ENCODE measurements around the gene BIRC7. TPM values are rescaled to one million over a fixed set of nuclear protein-coding genes. Genes with fewer than 3 reads are reported as not detected.

The BIRC7 gene
- total and polyA plus RNA-seq, 10 donors = 0.40 to 2.9 (median 1.2) TPM; not detected in 2

GRCh38 chr20:63268256-63268655, 32.6 kb downstream of the BIRC7 start:
- 69 to 79% (median 74%) methylated on average over 6 to 7 of the region's 7 CpGs for WGBS, 5 donors
- Histone ChIP-seq H3K27me3 (replicated peaks in 1 of 7) (peaks cover 0 to 48% (median 0%) of the 10 kb centered on the region in 7 donors), H3K4me3 (no peak overlapping the region), H3K27ac (no peak overlapping the region), H3K4me1 (peaks cover 0 to 12% (median 10%) of the 10 kb centered on the region in 6 donors), H3K36me3 (no peaks in the 10 kb centered on the region), H3K9me3 (no peaks in the 10 kb centered on the region)
- DNase-seq = no peak
- no peak for TF ChIP-seq POLR2AphosphoS5 (IDR thresholded peaks at IDR 0.05)
- TF ChIP-seq POLR2A (IDR thresholded peaks at IDR 0.05) = no peak
- no peak for TF ChIP-seq CTCF (IDR thresholded peaks at IDR 0.05 in 8 of 11, conservative IDR thresholded peaks at IDR 0.05 in 3 of 11)
- intact Hi-C loops (cut with DNase I; ENCODE audit: low total_unique reads) = no loop called here

GRCh38 chr20:63268671-63269439, 33.1 kb downstream of the BIRC7 start:
- TF ChIP-seq POLR2AphosphoS5 (IDR thresholded peaks at IDR 0.05) (no peak), CTCF (IDR thresholded peaks at IDR 0.05 in 8 of 11, conservative IDR thresholded peaks at IDR 0.05 in 3 of 11) (no peak), POLR2A (IDR thresholded peaks at IDR 0.05) (no peak)
- intact Hi-C loops (cut with DNase I; ENCODE audit: low total_unique reads) = no loop called here
- Histone ChIP-seq H3K4me1 (peaks cover 5 to 18% (median 16%) of the 10 kb centered on the region in 6 donors), H3K27ac (no peak overlapping the region), H3K27me3 (replicated peaks in 1 of 7) (peaks cover 0 to 42% (median 0%) of the 10 kb centered on the region in 7 donors), H3K4me3 (no peak overlapping the region), H3K36me3 (no peaks in the 10 kb centered on the region), H3K9me3 (no peaks in the 10 kb centered on the region)
- DNase-seq = no peak
- WGBS, 5 donors = 53 to 64% (median 57%) methylated on average over 14 to 18 of the region's 18 CpGs

GRCh38 chr20:63269724-63270123, 34.0 kb downstream of the BIRC7 start:
- intact Hi-C loops (cut with DNase I; ENCODE audit: low total_unique reads) = no loop called here
- Histone ChIP-seq H3K36me3 (no peaks in the 10 kb centered on the region), H3K4me3 (no peak overlapping the region), H3K27ac (no peak overlapping the region), H3K4me1 (peaks cover 13 to 27% (median 24%) of the 10 kb centered on the region in 6 donors), H3K27me3 (replicated peaks in 1 of 7) (peaks cover 0 to 33% (median 0%) of the 10 kb centered on the region in 7 donors), H3K9me3 (no peaks in the 10 kb centered on the region)
- DNase-seq = no peak
- WGBS, 5 donors = 84 to 94% (median 87%) methylated on average over 9 of the region's 9 CpGs
- no peak for TF ChIP-seq POLR2A (IDR thresholded peaks at IDR 0.05)

GRCh38 chr20:63270606-63271325, 35.1 kb downstream of the BIRC7 start:
- no peaks in the 10 kb centered on the region for H3K9me3 ChIP-seq
- H3K36me3 ChIP-seq = peaks cover 0 to 7% (median 2%) of the 10 kb centered on the region in 6 donors
- no peak for DNase-seq
- H3K4me1 ChIP-seq = peaks cover 14 to 37% (median 30%) of the 10 kb centered on the region in 6 donors
- no peak overlapping the region for H3K27ac ChIP-seq
- no peak overlapping the region for H3K4me3 ChIP-seq
- WGBS, 5 donors = 80 to 92% (median 83%) methylated on average over 9 of the region's 9 CpGs
- TF ChIP-seq POLR2AphosphoS5 (IDR thresholded peaks at IDR 0.05) (no peak), POLR2A (IDR thresholded peaks at IDR 0.05) (no peak), CTCF (IDR thresholded peaks at IDR 0.05 in 8 of 11, conservative IDR thresholded peaks at IDR 0.05 in 3 of 11) (no peak)
- intact Hi-C loops (cut with DNase I; ENCODE audit: low total_unique reads) = no loop called here
- peaks cover 0 to 23% (median 0%) of the 10 kb centered on the region in 7 donors for H3K27me3 ChIP-seq (replicated peaks in 1 of 7)
